ENCODE measurements around the gene NONO.
"Not testable (repeated sequence)": the region's sequence is repeated elsewhere in the genome, so short reads cannot be mapped to it uniquely, and the experiment has no call there.

NONO gene, protein sequence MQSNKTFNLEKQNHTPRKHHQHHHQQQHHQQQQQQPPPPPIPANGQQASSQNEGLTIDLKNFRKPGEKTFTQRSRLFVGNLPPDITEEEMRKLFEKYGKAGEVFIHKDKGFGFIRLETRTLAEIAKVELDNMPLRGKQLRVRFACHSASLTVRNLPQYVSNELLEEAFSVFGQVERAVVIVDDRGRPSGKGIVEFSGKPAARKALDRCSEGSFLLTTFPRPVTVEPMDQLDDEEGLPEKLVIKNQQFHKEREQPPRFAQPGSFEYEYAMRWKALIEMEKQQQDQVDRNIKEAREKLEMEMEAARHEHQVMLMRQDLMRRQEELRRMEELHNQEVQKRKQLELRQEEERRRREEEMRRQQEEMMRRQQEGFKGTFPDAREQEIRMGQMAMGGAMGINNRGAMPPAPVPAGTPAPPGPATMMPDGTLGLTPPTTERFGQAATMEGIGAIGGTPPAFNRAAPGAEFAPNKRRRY

DNA sequence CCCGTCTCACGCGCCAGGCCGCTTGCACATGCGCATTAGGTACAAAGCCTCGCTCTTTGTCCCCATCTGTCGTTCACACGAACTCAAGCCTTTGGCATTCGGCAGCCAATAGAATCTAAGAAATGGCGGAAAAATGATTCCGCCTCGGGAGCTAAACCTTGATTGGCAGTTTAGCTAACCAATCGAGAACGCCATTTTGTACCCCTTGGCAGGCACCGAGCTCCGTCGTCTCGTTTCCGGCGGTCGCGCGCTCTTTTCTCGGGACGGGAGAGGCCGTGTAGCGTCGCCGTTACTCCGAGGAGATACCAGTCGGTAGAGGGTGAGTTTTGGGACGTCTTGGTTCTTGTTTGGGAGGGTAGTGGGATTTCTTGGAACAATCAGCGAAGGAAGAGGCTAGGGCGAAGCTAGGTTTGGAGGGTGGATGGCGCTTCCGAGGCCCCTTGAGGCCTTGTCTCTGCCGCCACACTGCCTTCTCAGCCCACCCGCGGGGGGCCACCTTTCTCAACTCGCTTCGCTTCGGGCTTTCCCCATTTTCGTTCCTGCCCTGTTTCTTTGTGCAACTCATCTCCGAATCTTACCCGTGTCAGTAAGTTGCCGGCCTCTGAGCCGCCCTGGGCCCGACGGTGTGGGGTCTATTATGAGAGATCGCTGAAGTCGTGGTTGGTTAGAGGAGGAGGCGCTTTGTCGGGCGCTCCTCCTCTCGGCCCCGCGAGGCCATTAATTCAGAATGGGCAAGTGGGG, at the start of gene NONO:
NONO (plus strand) TSS at position 233 of the 741 bp plus-strand sequence. CDS start 7,003 bp downstream, outside the sequence.
- peak; percentile 98 for DNase-seq

DNA sequence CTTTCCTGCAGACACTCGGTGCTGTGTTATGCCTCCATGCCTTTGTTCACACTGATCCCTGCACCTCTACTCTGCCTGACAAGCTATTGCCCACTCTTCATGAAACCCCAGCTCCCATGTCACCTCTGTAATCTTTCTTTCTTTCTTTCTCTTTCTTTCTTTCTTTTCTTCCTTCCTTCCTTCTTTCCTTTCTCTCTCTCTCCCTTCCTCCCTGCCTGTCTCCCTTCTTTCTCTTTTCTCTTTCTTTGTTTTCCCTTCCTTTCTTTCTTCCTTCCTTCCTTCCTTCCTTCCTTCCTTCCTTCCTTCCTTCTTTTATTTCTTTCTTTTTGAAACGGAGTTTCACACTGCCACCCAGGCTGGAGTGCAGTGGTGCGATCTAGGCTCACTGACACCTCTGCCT, 48.0 kb upstream of the NONO start:
- no peak for DNase-seq

DNA sequence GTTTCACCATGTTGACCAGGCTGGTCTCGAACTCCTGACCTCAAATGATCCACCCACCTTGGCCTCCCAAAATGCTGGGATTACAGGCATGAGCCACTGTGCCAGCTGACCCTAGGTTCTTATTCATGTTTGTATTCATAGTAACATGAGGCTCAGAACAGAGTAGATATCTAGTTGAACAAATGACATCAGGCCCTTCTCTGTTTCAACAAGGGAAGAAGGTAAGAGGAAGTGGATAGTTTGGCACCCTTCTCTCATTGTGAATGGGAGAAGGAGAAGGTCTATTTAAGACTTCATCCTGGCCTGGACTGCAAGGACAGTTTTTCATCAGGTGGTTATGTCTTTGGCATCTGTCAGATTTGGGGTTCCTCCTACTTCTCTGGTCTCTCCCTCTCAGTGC, 46.6 kb upstream of the NONO start:
- DNase-seq = no peak

DNA sequence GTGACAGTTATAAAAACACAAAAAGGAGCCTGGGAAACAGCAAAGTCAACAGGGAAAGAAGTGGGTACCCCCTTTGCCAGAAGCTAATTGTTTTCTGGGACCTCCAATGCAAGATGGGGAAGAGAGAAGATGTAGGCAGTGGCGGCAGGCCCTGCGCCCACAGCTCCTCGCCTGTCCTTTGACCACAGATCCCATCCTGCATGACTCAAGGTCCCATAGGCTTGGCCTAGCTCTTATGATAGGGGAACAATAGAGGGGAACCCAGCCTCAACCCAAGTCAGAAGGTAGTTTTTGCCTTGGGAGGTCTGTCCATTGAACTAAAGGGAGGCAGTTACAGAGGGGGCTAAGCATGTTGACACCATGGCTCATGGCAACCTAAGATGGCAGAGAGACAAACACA, 43.7 kb upstream of the NONO start:
- no peak for DNase-seq

DNA sequence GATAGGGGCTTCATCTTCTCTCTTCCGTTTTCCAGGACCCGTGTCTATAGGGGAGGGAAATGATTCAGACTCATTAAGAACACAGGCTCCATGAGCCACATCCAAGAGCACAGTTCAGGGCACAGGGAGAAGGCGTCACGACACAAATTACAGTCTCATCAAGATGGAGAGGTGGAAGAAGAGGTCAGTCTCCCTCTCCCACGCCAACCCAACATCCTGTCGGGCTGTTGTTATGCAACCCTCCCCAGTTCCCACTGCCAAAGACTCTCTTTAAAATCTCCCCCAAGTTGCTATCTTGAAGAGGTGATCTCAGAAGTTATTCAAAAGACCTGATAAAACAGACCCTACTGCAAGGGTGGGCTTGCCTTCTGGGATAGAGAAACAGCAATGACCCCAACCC, 42.1 kb upstream of the NONO start:
- DNase-seq = no peak

DNA sequence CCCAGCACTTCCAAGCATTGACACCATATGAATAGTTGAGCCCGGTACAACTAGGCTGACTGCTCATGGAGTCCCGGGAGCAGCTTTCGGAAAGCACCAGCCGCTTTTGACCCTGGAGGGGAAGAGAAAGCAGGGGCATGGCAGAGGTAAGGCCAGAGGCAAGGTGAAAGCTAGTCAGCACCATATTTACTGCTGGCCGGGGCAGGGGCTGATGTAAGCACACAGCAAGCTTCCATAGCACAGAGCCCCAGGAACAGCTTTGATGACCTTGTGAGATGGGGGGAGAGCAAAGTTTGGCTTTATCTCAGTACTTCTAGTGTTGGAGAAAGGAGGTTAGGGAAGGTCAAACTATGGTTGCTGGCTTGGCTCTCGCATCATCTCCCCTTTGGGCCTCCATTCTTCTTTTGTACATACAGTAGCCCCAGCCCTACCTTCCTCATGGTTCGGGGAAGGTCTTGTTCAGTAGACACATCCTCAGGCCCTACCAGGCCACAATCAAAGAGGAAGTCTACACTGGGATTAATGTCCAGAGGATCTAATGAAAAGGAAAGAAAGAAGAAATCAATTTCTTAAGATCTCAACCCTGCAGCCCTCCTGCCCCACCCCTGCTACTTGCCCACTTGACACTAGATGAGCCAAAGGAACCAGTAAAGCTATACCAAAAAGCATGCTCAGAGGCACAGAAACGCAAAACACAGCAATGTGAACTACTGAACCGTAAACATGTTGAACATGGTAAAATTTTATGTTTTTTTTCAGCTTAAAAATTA, 38.9 kb upstream of the NONO start:
- DNase-seq = no peak

DNA sequence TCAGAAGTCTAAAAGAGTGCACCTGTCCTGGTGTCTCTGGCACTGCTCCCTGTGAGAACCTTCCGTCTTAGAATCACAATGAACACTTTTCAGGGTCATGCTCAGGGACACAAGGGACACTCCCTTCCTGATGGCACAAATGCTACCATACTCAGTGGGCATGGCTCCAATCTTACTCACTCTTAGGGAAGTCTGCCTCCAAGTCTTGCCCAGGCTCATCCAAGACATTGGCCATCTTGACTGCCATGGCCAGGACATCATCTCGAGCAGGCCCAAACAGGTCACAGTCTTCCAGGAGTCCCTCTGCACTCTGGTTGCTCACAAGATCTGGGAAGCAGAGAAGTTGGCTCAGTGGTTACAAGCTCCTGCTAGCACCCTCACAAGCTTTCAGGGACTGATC, 38.3 kb upstream of the NONO start:
- DNase-seq = no peak

DNA sequence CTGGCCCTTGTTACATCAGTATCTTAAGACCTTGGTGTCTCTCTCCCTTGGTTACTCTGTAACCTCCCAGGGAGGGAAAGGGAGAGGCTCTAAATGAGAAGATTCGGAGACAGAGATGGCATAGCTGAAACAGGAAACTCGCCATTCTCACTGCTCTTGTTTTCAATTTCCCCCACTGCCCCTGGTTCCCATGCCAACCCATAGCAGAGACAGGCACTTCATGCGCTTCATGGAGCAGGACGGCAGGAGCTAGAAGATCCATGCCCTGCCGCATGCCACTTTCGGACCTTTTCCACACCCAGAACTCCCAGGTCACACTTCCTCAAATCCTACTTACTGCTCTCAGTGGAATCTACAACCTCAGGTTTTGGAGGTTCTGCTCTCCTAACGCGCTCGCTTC, 32.6 kb upstream of the NONO start:
- DNase-seq = no peak

DNA sequence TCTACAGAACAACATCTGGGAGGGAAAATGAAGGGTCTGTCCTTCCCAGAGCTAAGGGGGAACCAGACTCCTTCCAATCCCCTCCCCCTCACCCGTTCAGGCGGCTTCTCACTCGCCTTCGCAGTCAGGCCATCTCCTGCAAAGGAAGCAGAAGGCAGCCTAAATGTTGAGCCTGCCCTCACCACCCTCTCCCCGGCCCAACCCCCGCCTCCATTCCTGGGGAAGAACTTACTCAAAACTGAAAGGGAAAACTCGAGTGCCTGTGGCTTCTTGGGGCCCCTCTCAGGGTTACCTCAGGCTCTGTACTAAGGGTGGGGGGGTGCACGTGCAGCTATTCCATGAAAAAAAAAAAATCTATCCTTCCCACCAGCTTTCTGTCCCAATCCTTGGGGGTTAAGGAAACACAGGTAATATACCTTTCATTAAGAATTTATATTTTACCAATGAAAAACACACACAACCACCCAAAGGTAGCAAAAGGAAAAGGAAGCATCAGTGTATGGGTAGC, 31.9 kb upstream of the NONO start:
- no peak for DNase-seq

DNA sequence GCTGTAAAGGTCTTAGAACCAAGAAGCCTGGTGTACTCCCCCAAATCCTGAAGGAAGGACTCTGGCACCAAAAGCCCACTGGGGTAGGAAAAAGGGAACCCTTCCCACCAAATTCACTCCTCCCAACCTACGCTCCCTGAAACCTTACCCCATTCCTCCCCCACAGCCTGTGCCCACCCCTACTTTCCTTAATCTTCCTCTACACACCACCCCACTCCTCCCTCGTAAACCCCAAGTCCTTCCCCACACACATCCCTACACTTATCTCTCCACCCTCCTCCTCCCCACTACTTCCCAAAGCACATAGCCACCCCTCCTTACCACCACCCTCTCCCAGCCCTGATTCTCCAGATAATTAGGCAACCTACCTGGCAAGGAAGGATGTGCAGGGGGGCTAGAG, 31.2 kb upstream of the NONO start:
- DNase-seq = no peak

DNA sequence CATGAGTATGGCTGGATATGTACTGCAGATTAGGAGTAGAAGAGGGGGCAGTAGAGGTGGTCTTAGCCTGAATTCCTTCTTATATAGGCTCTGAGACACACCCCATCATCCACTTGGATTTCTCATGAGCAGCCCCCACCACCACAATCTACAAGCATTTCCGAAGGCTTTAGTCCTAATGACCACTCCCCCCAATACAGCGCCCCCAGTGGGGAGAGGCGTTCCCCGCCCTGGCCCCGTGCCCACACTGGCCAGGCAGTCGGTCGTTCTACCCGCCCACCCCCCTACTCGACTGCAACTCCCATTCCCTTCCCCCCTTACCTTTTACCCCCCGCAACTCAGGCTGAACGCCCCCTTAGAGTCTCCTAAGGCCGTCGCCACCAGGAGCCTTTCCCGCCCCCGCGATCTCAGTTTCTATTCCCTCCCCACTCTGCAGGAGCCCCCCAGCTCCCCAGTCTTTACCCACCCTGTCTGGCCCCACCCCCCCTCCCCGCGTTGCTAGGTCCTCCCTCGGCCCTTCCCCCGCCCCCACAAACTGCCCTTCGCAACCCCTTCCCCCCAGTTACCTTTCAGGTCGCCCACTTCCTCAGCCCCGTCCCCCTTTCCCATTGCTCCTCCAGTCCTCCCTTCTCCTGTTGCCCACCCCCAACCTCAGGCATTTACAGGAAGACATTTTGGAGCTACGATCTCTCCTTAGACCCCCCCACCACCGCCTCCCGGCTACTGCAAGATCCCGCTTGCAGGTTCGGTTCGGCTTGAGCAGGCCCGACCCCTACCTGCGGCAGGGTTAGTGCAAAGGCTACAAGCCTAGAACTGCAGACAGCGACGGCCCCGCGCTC, 30.0 kb upstream of the NONO start:
- DNase-seq = peak; percentile 17

DNA sequence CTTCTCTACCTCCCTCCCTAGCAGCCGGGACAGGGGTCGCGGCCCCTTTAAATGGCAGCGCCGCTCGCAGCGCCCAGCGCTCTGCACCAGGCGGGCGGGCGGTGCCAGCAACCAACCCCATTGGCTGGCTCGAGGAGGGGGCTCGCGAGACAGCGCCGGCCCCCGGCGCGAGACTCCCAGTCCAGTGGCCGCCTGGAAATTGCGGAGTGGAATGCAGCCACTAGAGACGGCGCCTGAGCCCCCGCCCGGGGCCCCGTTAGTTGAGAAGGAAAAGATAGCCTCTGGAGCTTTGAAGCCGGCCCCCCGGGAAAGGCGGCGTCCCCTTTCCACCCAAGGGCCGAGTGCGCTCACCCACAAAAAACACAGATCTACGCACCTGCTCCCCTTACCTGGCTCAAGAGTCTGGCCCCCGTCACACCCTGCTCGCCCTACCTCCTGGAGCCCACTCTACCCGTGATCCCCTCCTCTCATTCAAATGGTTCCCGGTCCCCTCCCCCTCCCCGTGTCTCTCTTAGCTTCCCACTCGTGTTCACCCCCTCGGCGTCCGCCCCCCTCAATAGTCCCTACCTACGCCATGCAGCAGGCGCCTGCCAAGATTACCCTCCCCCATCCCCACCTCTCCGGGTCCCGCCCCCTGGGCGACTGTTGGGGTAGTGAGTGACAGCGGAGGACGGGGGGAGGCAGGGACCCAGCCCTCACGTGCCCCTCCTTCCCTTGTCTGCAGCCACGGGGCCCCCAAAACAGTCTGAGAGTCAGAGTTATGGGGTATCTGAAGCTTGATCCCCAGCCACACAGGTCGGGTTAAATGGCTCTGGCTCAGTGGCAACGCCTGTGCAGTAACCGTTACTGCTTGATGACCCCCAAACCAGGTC, 29.1 kb upstream of the NONO start, which contains the start of gene ZMYM3:
ZMYM3 (minus strand) TSS at position 49 of the 872 bp plus-strand sequence. CDS start 885 bp downstream, outside the sequence.
- peak; percentile 89 for DNase-seq

DNA sequence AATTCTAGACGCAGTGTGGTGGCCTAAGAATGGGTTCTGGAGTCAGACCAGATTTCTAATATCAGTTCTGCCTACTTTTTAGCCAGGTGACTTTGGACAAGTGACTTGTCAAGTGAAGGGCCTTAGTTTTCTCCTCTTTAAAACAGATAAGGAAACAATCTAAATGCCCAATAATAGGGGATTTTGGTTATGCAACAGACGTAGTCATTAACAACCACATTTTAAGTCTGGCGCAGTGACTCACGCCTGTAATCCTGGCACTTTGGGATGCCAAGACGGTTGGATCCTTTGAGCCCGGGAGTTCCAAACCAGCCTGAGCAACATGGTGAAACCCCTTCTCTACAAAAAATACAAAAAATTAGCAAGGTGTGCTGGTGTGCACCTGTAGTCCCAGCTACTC, 27.4 kb upstream of the NONO start:
- DNase-seq = no peak

DNA sequence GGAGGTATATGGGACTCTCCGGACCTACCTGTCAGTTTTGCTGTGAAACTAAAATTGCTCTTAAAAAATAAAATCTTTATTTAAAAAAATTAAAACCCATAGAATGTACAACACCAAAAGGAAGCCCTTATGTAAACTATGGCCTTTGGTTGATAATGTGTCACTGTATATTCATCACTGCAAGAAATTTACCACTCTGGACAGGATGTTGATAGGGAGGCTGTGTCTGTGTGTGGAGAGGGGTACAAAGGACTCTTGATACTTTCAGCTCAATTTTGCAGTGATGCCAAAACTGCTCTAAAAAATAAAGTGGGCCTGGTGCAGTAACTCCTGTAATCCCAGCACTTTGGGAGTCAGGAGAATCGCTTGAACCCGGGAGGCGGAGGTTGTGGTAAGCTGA, 26.6 kb upstream of the NONO start:
- no peak for DNase-seq

DNA sequence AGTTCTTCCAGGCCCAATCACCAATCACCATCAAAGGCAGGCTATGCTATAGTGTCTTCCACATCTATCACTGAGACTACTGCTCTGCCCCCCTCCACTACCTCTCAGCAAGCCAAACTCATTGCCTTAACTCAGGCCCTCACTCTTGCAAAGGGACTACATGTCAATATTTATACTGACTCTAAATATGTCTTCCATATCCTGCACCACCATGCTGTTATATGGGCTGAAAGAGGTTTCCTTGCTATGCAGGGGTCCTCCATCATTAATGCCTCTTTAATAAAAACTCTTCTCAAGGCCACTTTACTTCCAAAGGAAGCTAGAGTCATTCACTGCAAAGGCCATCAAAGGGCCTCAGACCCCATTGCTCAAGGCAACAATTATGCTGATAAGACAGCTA, 14.8 kb upstream of the NONO start:
- DNase-seq = not testable (repeated sequence)

DNA sequence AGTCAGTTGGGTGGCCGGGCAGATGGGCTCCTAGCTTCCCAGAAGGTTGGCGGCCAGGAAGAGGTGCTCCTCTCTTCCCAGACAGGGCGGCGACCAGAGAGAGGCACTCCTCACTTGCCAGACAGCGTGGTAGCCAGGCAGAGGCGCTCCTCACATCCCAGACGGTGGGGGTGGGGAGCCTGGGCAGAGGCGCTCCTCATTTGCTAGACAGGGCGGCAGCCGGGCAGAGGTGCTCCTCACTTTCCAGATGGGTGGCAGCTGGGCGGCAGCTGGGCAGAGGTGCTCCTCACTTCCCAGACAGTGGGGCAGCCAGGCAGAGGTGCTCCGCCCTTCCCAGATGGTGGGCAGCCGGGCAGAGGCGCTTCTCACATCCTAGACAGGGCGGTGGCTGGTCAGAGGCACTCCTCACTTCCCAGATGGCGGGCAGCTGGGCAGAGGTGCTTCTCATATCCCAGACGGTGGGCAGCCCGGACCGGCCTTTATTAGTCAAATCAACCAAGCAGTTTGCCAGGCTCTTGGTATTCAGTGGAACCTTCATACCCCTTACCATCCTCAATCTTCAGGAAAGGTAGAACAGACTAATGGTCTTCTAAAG, 13.5 kb upstream of the NONO start:
- DNase-seq = no peak

DNA sequence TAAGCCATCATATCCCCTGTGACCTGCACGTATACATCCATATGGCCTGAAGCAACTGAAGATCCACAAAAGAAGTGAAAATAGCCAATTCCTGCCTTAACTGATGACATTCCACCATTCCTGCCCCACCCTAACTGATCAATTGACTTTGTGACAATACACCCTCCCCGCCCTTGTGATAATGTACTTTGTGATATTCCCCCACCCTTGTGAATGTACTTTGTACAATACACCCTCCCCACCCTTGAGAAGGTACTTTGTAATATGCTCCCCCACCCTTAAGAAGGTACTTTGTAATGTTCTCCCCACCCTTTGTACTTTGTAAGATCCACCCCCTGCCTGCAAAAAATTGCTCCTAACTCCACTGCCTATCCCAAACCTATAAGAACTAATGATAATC, 11.1 kb upstream of the NONO start:
- DNase-seq = not testable (repeated sequence)

DNA sequence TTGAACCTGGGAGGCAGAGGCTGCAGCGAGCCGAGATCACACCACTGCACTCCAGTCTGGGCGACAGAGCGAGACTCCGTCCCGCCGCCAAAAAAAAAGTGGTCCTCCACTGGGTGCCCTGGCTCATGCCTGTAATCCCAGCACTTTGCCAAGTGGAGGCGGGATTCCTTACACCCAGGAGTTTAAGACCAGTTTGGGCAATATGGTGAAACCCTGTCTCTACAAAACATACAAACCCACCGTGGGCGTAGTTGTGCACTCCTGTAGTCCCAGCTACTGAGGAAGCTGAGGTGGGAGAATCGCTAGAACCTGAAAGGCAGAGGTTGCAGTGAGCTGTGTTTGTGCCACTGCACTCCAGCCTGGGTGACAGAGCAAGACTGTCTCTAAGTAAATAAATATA, 2.1 kb upstream of the NONO start:
- DNase-seq = not testable (repeated sequence)

DNA sequence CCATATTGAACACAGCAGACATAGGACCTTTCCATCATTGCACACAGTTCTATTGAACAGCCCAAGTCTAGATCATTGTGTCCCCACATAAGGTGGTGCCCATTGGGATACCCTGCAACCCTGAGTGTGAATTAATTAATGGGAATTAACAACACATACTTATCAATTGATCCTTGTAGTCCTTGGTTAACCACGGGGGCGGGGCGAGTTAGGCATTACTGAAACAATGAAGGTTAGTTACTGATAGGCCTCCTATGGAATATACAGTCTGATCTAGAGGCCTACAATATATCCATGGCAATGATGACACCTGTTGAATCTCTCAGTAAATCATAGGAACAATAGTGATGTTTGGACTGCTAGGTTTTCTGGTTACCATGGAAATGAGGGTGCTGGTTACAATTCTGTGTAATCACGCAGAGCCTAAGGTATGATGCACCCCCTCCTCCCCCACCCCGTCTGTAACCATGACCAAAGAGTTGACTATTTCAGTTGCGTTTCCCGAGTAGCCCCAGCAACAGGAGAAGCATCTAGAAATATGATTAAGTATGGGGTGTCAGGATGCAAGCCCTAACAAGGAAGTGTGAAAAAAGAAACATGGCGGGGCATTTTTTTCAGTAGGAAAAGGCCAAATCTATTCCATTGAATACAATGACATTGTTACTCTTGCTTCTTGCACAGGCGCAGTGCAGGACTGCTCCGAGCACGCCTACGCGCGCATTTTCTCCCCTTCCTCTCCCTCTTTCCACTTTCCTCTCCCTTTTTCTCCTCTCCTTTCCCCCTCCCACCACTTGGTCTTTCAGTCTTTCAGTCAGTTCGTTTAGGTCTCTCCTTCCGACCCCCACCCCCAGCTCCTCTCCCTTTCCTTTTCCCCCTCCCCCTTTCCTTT, 677 bp upstream of the NONO start:
- peak; percentile 65 for DNase-seq

DNA sequence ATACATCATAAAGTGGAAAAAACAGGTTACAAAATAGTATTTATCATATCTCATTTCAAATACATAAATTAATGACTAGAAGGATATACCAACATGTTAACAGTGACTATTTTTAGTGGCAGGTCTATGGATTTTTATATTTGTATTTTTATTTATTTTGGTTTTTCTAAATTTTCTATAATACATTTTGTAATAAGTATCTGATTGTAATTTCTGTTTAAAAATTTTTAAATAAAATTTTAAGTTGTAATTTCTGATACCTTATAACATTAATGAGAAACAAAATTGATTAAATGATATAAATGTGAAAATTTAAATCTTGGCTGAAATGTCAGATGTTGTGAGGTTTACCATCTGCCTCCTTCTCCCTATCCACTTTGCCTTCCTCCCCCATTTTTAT, 2.5 kb downstream of the NONO start:
- DNase-seq = no peak
